ENCODE measurements around the gene HTR3C.

- TF ChIP-seq POLR2A (IDR thresholded peaks at IDR 0.05) (no peak), CTCF (IDR thresholded peaks at IDR 0.05) (no peak)
These were observed 28.4 kb downstream of the HTR3C start for GRCh38 chr3:184081116-184081830.

All from right lobe of liver (tissue), 4 donors.